Epithelial cell of esophagus (primary cell): ENCODE measurements around the gene SEC24D.

ENCODE experiments used
- DNase-seq: peaks from one replicate; pipeline ENCODE4 v3.0.0; 2010; ENCODE audit warnings: low read depth
- H3K4me3 ChIP-seq: 2 replicates; pipeline ENCODE4 v1.5.1; 2011; ENCODE audit warnings: mild to moderate bottlenecking, low read length, control low read depth
- TF ChIP-seq, protein P1 (sequence below): IDR thresholded peaks from 2 replicates; pipeline ENCODE4 v1.5.1; 2011; ENCODE audit warnings: low read depth, mild to moderate bottlenecking, low read length, control low read depth, inconsistent platforms; ENCODE audit not compliant: insufficient read depth; ENCODE audit errors: missing control alignments

SEC24D gene

DNA sequence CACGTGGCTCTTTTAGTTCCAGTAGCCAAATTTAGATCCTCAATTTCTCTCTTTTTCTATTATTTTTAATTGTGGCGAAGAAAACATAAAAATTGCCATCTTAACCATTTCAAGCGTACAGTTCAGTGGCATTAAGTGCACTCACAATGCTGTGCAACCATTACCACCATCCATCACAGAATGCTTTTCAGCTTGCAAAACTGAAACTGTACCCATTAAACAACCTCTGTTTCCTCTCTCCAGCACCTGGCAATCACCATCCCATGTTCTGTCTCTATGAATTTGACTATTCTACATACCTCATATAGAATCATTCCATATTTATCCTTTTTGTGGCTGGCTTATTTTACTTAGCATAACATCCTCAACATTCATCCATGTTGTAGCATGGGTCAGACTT is 75.8 kb downstream of the SEC24D start:
- no peak for DNase-seq
- TF ChIP-seq, protein P1, sequence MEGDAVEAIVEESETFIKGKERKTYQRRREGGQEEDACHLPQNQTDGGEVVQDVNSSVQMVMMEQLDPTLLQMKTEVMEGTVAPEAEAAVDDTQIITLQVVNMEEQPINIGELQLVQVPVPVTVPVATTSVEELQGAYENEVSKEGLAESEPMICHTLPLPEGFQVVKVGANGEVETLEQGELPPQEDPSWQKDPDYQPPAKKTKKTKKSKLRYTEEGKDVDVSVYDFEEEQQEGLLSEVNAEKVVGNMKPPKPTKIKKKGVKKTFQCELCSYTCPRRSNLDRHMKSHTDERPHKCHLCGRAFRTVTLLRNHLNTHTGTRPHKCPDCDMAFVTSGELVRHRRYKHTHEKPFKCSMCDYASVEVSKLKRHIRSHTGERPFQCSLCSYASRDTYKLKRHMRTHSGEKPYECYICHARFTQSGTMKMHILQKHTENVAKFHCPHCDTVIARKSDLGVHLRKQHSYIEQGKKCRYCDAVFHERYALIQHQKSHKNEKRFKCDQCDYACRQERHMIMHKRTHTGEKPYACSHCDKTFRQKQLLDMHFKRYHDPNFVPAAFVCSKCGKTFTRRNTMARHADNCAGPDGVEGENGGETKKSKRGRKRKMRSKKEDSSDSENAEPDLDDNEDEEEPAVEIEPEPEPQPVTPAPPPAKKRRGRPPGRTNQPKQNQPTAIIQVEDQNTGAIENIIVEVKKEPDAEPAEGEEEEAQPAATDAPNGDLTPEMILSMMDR, result no peak
- no peak overlapping the region for H3K4me3 ChIP-seq

- TF ChIP-seq, protein P1, result no peak
- no peak overlapping the region for H3K4me3 ChIP-seq
- no peak for DNase-seq
Measured at GRCh38 chr4:118759481-118759880, 76.4 kb downstream of the SEC24D start.

GRCh38 chr4:118758293-118758692 is 77.6 kb downstream of the SEC24D start:
- no peak overlapping the region for H3K4me3 ChIP-seq
- no peak for DNase-seq
- TF ChIP-seq, protein P1, result no peak

GRCh38 chr4:118757761-118758251 is 78.1 kb downstream of the SEC24D start:
- TF ChIP-seq, protein P1, result no peak
- no peak overlapping the region for H3K4me3 ChIP-seq
- peak; percentile 74 for DNase-seq

GRCh38 chr4:118756958-118757357 is 79.0 kb downstream of the SEC24D start:
- no peak overlapping the region for H3K4me3 ChIP-seq
- TF ChIP-seq, protein P1, result no peak
- no peak for DNase-seq

DNA sequence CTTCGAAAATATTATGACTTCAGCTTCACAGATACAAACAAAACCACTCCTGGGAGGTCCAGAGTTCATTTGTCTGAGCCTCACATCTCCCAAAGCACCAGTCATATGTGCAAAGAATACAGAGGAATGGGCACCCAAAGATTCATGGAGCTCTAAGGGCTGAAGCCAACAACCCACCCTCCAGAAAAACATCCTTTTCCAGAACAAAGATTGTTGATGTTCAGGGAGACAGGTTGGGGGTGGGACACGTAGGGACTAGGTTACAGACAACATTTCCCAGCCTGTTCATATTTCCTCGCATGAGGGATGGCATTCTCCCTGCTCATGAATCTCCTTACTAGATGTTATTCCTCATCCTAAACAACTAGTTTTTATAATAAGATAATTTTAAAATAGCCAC is 79.5 kb downstream of the SEC24D start:
- no peak overlapping the region for H3K4me3 ChIP-seq
- TF ChIP-seq, protein P1, result no peak
- no peak for DNase-seq

GRCh38 chr4:118755438-118756226 is 80.3 kb downstream of the SEC24D start:
- DNase-seq, result no peak
- no peak overlapping the region for H3K4me3 ChIP-seq
- TF ChIP-seq, protein P1, result no peak
